HG03039 (cell line): ENCODE results near the gene PRKCD.

ENCODE experiments used
- ATAC-seq: cut with Tn5 transposase; IDR thresholded peaks from one replicate; pipeline ENCODE4 v1.9.1; 2021; ENCODE audit warnings: mild to moderate bottlenecking, moderate library complexity; ENCODE audit not compliant: unreplicated experiment

The PRKCD gene

DNA sequence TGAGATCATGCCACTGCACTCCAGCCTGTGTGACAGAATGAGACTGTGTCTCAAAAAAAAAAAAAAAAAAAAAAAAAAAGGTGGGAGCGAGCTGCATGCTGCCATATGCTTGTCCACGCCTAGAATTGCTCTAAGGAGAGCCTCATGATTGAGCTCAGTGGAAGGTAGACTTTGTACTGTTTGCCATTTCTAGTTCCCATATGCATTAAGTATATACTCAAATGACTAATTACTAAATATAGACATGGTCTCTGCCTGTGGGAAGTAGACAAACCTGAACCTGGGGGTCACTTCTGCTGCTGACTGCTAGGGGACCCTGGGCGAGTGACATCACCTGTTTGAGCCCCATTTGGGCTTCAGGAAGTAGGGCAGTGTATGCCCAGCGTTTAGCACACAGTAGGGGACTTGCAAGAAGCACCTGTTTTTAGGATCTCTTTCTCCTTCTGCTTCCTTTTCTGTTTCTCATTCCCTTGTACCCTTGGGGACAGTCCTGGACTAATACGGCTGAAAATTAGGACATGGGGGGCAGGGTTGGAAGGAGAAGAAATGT, 27.2 kb downstream of the PRKCD start:
- ATAC-seq: no peak

DNA sequence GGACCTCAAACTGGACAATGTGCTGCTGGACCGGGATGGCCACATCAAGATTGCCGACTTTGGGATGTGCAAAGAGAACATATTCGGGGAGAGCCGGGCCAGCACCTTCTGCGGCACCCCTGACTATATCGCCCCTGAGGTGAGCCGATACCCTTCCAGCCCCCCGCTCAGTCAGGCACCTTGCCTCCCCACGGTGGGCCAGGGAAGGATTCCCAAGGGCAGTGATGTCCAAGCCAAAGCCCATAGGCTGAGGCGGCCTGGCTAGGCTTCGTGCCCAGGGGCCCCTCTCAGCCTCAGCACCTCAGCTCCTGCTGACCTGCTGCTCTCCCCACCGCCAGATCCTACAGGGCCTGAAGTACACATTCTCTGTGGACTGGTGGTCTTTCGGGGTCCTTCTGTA, 27.7 kb downstream of the PRKCD start:
- ATAC-seq: no peak

DNA sequence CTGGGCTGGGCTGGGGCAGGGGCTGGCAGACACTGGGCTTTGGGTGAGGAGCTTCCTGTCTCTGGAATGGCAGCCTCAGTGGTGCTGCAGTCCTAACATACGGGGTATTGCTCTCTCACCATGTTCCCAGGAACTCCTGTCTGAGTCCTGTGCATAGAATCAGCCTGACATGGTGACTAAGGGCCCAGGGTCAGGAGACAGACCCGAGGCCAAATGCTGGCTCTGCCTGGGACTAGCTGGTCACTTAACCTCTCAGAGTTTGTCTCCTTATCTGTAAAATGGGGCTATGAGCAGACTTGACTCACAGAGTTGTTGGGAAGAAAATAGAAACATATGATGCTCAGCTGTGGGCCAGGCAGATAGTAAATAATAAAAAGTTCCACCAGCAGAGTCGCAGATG, 28.3 kb downstream of the PRKCD start:
- no peak for ATAC-seq

DNA sequence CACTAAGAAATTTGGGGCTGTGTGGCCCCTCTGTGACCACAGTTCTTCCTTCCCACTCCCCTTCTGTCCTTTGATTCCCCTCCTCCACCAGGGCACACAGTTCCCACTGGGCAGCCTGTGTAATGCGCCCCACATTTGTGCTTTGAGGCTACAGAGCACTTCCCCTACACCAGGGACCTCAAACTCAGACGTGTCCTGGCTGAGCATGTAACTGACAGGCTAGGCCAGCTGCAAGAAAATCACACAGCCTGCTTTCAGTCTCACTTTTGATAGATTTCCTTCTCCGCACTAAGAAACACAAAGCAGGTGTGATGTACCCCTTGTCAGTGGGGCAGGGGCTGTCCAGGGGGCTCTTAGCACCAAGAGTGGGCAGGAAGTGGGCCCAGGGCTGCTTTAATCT, 29.6 kb downstream of the PRKCD start:
- peak; percentile 33 for ATAC-seq

DNA sequence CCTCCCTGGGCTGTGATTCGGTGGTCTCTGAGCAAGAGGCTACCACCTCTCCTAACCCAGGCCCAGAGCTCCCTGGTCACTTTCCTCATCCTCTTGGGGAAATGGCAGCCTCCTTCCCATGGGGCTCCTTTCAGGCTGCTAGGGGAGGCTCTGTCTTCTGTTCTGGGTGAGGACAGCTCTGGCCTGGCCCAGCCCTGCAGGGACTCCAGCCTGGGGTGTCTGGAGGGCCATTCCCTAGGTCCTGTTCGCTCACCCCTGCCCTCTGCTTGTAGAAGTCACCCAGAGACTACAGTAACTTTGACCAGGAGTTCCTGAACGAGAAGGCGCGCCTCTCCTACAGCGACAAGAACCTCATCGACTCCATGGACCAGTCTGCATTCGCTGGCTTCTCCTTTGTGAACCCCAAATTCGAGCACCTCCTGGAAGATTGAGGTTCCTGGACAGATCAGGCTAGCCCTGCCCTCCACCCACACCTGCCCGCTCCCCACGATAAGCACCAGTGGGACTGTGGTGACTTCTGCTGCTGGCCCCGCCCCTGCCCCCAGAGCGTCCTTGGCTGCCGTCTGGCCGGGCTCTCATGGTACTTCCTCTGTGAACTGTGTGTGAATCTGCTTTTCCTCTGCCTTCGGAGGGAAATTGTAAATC, 30.9 kb downstream of the PRKCD start:
- ATAC-seq: no peak

DNA sequence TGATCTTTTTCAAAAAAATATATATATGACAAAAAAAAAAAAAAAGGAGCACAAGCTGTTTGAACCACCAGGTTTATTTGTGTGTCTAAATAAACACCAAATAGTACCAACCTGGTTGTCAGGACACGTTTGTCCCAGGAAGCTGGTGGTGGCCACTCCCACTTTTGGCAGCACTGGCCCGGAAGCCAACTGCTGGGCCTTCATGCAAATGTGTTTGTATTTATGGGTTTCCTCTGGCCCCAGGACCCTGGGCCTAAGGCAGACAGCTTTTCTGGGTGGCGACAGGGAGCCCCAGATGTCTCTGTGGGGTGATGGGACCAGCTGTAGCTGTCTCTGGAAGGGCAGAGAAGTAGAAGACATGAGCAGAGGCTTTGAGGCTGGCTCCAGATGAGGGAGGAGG, 31.6 kb downstream of the PRKCD start:
- no peak for ATAC-seq

DNA sequence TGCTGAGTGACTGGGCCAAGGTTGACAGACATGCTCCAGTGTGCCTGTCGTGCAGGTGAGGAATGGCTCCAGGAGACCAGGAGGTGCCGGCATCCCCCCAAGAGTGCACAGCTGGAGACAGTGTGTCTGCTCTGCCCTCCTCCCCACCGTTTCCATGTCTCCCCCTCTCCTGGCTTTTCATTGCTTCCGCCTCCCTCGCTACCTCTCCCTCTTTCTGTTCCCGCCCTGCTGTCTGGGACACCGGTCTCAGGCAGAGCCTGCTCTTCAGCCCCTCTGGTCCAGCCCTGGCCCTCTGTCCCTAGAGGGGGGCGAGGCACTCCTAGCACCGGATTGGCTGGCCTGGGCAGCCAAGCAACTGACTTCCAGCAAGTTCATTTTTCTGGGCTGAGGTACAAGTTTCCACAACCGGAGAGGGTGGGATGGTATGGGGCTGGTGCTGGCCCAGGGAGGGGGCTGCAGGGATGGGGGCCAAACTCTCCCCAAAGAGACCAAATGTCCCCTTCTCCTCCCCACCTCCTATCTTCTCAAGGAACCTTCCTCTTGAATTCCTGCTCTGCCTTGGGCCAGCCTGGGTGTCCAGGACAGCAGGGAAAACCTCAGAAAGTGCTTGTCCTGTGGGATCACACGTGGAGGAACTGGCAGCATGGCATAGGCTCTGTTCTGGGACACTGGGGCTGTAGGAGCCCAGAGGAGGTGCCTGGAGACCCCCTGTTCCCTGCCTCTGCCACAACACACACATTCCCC, 32.6 kb downstream of the PRKCD start:
- ATAC-seq: no peak

DNA sequence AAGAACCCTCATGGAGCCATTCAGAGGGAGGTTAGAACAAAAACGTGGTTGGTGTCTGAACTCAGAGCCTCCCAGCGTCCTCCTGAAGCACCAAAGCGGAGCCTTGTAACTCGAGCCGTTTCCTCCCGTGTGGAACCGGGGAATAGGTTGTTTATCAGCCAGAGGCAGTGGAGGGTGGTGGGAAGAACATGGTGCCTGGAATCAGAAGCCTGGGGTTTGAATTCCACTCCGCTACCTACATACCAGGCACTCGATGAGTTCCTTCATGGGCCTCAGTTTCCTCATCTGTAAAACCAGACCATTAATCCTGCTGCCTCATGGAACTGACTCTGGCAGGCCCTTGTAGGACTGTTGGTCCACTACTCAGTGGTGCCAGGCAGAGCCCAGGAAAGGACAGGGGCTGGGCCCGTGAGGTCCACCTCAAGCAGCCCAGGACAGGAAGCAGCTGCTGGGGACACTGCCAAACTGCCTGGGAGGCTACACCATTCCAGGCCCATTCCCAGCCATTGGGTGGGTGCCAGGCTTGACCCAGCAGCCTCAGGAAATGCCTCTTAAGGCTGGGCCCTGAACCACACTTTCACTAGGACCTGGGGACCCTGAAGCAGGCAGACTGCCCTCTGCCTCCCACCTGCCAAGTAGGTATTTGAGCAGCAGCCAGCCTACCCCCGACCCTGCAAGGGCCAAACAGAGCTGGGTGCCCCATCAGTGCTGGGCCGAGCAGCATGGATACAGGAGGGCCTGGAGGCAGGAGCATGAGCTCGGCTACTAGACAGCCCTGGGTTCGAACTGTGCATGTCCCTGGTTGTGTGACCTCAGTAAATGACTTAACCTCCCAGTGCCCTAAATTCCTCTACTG, 33.4 kb downstream of the PRKCD start:
- no peak for ATAC-seq

DNA sequence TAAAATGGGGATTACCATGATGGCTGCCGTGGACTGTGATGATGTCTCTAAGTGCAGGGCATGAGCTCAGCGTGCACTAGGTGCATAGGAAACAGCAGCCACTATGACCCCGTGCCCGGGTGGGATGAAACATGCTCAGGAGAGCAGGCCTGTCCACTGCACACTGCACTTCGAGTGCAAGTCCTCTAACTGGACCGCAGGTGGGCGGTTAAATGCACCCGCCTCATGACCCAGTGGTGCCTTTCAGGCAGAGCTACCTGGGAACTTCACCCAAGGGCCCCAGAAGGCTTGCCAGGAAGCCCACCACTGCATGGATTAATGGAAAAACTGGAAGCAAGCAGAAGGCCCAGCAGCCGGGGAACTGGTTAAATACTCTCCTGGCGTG, 34.0 kb downstream of the PRKCD start:
- ATAC-seq: no peak

DNA sequence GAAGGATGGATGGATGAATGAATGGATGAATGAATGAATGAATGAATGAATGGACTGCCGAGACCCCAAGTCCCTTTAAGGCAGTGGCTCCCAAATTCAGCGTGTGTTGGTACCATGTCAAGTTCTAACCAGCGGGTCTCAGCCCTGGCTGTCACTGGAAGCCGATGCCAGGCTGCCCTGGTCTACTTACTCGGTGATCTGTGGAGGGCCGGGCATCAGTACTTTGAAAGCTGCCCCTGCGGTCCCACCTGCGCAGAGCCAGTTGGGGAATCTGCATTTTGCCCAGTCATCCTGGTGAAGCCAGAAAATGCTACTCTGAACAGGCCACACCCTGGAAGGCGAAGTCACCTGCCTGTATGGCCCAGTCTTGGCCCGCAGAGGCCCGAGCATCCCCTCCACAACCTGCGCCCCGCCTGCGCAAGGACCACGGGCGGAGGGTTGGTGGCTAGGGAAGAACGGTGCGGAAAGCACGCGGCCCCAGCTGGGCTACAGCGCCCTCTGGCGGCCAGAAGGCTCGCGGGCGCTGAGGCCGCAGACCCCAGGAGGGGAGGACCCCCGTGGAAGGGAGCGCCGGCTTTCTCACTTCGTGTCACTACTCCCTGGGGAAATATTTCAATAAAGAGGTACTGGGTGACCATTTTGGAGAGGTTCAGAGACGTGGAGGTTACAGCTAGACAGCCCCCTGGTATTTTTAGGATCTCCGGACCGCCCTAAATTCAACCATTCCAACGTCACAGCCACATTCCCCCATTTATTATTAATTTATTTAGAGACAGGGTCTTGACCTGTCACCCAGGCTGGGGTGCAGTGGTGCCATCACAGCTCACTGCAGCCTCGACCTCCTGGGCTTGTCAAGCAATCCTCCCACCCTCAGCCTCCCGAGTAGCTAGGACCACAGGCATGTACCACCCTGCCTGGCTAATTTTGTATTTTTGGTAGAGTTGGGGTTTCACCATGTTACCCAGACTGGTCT, 34.9 kb downstream of the PRKCD start:
- no peak for ATAC-seq

DNA sequence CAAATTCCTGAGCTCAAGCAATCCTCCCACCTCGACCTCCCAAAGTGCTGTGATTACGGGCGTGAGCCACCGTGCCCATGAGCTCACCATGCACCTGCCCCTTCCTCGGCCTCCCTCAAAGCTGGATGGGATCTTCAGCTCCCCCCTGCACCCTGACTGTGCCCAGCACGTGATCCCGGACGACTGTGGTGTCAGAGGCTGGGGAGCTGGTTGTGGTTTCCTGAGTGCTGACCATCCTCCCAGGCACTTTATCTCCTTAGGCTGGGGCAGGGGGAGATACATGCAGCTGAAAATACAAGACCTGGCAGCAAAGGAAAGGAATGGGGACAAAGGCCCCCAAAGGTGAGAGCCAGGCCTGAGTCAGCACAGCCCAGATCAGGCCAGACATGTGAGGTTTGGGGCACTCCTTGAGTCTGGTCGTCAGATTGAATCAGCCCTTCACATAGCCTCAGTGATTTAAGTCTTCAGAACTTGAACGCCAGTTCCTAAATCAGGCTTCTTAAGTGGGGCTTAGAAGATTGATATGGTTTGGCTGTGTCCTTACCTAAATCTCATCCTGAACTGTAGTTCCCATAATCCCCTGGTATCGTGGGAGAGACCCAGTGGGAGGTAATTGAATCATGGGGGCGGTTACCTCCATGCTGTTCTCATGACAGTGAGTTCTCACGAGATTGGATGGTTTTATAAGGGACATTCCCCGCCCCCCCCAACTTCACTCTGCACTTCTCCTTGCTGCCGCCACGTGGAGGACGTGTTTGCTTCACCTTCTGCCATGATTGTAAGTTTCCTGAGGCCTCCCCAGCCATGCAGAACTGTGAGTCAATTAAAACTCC, 35.8 kb downstream of the PRKCD start:
- ATAC-seq: no peak

DNA sequence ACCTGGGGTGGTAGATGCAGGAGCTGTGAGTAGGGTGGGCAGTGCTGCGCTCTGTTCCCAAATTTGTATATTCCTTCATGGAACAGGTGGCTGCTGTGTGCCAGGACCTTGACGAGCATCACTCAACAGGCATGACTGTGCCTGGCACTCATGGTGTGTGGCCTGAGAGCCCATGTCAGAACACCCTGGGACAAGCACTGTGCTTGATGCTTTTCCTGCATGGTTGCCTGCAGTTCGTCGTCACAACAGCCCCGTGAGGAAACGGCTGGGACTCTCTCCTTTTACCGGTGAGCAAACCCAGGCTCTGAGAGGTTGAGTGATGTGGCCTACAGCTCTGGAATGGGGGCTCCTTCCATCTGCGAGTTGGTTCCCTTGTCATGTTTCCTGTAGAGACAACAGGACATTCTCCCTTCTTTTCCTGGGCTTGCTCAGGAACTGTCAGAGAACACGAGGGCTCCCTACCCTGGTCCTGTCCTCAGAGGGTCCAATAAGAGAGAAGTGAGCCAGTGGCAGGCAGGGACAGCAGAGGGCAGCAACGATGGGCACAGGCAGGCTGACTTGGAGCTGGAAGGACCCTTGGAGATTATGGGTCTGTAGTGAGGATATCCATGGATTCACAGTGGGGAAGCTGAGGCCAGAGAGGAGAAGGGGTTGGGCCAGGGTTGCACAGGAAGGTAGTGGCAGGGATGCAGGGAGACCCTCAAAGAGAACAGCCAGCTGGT, 37.4 kb downstream of the PRKCD start:
- ATAC-seq: no peak

DNA sequence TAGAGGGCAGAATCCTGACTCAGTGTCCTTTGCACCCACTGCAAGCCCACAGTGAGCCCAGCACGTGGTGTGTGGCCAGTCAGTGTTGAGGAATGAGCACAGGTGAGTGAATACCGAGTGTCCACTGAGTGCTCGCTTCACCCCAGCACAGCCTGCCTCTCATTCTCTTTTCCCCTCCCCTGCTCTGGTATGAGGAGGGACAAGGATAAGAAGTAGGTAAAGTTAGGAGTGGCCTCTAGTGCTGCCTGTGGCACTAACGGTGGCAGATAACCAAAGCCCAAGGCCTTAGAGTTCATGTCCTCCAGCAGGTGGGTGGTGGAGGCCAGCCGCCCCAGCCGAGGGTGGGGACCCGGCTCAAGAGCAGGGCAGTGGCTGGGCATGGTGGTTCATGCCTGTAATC, 38.0 kb downstream of the PRKCD start:
- ATAC-seq: no peak

DNA sequence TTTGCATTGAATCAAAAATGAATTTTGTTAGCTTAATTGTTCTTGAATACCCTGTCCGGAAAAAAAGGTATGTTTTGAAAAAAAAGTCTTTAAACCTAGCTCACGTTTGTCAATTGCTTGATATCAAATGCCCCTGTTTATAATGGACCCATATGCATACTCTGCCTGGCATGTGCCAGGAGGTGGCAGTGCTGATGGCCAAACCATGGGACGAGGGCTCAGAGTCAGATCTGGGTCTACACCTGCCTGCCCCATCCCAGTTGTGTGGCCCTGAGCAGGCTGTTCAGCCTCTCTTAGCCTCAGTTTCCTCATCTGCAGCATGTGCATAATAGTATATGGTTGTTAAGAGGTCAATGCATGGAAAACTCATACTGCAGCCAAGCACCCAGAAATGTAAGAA, 38.8 kb downstream of the PRKCD start:
- no peak for ATAC-seq

DNA sequence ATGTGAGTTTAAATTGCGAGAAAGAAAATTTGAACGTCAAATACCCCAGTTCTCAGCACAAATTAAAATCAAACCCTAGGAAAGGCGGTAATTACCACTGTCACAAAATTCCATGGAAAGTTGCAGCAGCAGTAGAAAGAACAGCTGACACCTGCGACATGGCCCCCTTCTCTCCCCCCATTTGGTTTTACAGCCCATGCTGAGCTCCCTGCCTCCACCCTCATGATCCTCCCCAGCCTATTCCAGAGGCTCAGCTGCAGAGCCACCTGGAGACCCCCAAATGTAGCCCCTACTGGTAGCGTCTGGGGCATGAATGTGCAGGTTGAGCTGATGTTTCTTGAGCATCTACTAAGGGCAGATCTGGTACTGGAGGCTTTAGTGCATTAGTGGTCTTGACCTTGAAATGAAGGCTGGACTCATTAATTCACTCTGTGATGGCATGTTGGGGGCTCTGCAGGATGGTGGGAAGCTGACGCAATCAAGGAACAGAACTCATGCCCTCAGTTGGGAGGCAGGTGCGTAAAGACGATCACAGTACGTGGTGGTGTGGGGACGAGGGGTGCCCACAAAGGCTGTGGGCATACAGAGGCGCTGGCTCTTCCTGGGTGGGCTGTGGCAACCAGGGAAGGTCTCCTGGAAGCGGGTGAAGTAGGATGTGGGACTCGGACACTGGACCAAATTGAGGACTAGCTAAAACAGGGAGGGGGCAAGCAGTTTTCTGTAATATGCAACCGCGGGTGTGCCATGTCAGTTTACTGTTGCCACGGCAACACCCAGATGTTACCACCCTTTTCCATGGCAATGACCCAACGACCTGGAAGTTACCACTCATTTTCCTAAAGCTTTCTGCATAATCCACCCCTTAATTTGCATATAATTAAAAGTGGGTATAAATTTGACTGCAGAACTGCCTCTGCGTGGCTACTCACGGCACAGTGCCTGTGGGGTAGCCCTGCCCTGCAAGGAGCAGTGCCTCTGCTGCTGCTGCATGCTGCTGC, 39.8 kb downstream of the PRKCD start:
- ATAC-seq: no peak

DNA sequence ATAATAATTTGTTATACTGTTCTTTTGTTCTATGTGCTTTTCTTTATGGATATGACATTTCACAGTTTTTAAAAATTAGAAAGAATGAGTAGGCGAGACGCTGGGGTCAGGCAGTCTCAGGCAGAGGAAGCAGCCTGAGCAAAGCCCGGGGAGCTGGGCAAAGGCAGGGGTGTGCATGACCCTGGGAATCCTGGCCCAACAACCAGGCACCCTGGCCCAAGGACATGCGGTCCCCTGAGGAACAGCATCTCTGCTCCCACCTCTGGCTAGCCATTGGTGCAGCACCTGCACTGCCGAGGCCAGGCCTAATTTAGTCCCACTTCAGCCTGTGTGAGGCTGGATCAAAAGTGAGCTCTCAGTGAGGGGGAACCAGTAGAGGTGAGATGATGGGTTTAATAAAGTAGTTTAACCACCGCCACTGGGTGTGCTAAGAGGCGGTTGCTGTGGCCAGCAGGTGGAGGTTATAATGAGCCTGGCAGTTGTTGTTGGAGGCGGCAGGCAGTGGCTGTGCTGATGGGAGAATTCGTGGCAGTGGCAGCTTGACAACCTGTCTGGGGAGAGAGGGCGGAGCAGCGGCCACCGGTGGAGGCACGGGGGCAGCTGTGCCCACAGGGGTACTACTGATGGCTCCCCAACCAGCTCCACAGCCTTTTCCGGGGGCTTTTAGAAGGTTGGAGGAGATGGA, 41.5 kb downstream of the PRKCD start:
- ATAC-seq: no peak
